GM18499 (cell line): ENCODE results near the gene SUPT6H.
"Not testable (repeated sequence)": the region's sequence is repeated elsewhere in the genome, so short reads cannot be mapped to it uniquely, and the experiment has no call there.

Source experiments
- ATAC-seq: cut with Tn5 transposase; IDR thresholded peaks from one replicate; pipeline ENCODE4 v1.9.1; 2021; ENCODE audit warnings: moderate number of reproducible peaks; ENCODE audit not compliant: insufficient read depth, unreplicated experiment

The SUPT6H gene

DNA sequence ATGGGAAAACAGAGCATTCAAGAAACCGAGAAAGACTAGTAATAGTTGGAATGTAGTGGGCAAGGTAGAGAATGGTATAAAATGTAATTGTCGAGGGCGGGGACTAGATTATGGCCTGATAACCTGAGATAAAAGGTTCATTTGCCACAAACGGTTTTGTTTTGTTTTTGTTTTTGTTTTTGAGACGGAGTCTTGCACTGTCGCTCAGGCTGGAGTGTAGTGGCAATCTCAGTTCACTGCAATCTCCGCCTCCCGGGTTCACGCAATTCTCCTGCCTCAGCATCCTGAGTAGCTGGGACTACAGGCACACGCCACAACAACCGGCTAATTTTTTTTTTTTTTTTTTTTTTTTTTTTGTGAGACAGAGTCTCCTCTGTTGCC is 67.9 kb downstream of the SUPT6H start:
- no peak for ATAC-seq

DNA sequence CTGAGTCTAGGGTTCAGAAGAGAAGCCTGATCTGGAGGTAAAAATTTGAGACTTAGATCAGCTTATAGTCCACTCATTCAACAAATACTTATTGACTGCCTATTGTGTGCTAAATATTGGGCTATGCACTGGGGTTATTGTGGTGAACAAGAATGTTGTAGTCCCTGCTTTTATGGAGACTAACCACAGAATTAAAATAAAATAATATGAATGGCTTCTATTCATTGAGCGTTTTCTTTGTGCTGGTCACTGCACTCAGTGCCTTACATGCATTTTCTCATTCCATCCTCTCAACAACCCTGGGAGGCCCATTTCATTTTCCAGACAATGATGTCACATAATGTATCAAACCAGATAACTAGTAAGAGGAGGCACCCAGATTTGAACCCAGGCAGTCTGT is 71.3 kb downstream of the SUPT6H start:
- ATAC-seq, result no peak

DNA sequence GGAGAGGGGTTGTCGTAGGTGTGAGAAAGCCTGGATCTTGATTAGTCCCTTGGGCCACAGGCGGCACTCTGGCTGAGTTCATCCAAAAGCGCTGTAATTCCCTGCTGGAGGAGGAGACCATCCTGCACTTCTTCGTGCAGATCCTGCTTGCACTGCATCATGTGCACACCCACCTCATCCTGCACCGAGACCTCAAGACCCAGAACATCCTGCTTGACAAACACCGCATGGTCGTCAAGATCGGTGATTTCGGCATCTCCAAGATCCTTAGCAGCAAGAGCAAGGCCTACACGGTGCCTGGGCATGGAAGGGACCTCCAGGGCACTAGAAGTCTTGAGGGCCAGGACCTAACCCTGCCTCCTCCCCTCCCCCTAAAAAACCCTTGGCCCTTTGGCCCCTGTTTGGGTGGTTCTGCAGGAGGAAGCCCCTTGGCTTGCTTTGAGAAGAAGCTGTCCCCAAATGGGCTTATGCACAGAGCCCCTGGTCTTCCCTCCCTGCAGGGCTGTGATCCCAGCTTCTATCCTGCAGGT is 72.8 kb downstream of the SUPT6H start:
- ATAC-seq, result no peak

DNA sequence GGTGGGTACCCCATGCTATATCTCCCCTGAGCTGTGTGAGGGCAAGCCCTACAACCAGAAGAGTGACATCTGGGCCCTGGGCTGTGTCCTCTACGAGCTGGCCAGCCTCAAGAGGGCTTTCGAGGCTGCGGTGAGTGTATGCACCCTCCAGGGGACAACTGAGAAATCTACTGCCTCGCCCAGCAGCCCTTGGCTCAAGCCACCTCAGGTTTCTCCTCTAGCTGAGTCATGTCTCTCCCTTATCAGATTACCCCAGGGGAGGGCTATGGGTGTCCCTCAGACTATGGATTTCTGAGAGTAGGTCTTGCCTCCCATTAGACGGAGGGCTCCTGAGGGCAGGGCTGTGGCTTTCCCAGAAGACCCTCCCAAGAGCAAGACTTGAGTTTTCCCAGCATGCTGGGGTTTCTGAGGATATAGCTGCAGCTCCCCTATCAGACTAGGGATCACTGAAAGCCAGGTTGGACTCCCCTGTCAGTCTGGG is 73.3 kb downstream of the SUPT6H start:
- ATAC-seq, result no peak

DNA sequence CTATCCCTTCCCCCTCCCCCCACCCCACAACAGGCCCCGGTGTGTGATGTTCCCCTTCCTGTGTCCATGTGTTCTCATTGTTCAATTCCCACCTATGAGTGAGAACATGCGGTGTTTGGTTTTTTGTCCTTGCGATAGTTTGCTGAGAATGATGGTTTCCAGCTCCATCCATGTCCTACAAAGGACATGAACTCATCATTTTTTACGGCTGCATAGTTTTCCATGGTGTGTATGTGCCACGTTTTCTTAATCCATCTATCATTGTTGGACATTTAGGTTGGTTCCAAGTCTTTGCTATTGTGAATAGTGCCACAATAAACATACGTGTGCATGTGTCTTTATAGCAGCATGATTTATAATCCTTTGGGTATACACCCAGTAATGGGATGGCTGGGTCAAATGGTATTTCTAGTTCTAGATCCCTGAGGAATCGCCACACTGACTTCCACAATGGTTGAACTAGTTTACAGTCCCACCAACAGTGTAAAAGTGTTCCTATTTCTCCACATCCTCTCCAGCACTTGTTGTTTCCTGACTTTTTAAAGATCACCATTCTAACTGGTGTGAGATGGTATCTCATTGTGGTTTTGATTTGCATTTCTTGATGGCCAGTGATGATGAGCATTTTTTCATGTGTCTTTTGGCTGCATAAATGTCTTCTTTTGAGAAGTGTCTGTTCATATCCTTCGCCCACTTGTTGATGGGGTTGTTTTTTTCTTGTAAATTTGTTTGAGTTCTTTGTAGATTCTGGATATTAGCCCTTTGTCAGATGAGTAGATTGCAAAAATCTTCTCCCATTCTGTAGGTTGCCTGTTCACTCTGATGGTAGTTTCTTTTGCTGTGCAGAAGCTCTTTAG is 74.1 kb downstream of the SUPT6H start:
- not testable (repeated sequence) for ATAC-seq

DNA sequence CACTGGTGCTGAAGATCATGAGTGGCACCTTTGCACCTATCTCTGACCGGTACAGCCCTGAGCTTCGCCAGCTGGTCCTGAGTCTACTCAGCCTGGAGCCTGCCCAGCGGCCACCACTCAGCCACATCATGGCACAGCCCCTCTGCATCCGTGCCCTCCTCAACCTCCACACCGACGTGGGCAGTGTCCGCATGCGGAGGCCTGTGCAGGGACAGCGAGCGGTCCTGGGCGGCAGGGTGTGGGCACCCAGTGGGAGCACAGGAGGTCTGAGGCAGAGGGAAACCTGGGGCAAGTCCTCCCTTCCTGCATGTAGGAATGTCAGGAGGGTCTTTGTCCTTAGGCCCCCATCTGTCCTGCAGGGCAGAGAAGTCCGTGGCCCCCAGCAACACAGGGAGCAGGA is 75.3 kb downstream of the SUPT6H start:
- ATAC-seq, result no peak

DNA sequence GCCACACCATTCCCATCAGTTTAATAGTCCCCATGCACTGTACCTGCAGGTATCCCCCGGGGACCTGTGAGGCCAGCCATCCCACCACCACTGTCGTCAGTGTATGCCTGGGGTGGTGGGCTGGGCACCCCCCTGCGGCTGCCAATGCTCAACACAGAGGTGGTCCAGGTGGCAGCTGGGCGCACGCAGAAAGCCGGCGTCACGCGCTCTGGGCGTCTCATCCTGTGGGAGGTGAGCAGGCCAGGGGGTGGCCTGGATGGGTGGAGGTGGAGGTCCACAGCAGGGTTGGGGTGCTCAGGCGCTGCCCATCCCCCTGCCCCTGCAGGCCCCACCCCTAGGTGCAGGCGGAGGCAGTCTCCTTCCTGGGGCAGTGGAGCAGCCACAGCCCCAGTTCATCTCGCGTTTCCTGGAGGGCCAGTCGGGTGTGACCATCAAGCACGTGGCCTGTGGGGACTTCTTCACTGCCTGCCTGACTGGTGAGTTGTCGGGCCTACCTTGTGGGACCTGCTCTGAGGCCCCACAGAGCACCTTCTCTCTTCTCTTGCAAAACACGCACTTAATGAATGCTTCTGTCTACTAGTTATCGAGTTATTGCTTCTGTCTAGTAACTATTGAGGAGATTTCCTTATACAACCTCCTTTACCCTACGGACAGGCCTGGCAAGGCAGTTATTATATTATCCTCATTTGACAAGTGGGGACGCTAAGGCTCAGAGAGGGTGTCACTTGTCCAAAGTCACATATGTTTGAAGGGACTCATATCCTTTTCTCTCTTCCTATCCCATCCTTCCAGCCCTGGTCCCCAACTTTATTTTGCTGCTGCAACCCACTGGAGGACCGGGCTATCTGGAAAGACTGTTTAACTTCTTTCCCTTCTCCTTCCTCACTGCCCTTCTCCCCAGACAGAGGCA is 76.0 kb downstream of the SUPT6H start:
- no peak for ATAC-seq

DNA sequence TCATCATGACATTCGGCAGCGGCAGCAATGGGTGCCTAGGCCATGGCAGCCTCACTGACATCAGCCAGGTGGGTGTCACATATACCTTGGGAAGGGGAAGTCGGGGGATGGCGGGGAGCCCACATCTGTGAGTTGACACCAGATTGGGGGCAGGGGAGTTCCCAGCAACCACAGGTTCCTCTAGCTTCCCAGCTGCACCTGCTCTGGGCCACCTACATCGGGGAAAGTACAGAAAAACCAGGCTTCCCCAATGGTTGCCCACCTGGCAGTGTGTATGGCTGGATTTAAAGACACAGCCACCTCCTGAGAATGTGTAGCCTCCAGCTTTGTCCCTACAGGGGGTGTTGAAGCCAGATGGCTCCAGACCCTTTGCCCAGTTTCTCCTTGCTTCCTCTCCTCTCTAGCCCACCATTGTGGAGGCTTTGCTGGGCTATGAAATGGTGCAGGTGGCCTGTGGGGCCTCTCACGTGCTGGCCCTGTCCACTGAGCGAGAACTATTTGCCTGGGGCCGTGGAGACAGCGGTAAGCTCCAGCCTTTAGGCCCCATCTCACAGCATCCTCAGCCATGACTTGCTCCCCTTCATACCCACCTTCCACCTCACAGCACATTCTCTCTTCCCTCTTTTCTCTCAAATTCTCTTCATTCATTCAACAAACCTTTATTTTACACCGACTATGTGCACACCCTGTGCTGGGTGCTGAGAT is 76.8 kb downstream of the SUPT6H start:
- ATAC-seq, result no peak

DNA sequence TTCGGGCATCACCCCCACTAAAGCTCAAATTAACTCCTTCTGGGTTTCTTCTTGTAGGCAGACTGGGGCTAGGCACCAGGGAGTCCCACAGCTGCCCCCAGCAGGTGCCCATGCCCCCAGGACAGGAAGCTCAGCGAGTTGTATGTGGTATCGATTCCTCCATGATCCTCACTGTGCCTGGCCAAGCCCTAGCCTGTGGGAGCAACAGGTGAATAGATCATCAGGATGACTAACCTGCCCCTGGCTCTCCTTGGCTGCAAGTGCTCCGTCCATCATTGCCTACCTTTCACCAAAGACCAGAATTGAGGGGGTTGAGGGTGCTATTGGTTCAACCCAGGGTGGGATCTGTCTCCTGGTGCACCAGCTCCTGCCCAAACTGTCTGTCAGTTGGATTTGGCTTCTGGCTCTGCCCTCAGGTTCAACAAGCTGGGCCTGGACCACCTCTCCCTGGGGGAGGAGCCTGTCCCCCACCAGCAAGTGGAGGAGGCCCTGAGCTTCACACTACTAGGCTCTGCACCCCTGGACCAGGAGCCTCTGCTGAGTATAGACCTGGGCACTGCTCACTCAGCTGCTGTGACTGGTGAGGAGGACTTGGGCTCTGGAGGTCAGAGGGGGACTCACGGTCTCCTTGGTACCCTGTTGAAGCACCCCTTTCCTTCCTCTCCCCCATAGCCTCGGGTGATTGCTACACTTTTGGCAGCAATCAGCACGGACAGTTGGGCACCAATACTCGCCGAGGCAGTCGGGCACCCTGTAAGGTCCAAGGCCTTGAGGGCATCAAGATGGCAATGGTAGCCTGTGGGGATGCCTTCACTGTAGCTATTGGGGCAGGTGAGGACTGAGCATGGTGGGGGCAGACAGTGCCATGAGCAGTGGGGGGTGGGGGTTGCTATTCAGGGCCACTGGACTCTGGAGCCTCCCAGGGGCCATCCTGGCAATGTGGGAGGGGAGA is 78.7 kb downstream of the SUPT6H start:
- ATAC-seq, result no peak

DNA sequence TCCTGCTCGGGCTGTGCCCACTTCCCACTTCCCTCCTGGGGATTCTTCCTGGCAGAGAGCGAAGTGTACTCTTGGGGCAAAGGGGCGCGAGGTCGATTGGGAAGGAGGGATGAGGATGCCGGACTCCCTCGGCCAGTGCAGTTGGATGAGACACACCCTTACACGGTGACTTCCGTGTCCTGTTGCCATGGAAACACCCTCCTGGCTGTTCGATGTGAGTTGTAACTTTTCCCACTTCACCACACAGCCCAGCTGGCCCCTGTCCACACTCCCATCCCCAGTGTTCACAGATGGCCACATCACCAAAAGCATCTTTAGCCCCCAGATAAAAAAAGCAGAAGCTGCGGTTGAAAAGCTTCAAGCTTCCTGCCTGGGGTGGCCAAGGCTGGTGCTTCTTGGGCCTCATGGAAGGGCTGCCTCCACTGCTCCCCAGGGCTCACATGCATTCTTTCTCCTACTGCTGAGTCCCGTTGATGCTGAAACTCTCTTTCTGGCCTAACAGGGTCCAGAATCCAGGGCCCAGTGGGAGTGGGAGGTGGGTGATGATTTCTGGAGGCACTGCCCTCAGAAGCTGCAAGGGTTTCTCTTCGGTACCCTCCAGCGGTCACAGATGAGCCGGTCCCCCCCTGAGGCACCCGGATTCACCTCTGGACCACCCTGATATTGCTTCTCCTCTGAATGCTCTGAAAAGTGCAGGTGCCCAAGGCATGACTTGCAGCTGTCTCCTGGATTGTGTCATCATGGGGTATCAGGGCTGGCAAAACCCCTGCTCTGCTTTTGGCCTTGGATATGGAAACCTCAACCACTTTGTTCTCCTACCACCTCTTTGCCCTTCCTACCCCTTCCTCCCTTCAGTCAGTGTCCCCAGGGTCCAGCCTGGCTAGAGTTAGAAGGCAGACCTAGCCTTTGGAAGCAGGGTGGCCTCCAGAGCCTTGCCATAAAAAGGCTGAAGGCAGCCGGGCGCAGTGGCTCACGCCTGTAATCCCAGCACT is 79.6 kb downstream of the SUPT6H start:
- ATAC-seq, result no peak

DNA sequence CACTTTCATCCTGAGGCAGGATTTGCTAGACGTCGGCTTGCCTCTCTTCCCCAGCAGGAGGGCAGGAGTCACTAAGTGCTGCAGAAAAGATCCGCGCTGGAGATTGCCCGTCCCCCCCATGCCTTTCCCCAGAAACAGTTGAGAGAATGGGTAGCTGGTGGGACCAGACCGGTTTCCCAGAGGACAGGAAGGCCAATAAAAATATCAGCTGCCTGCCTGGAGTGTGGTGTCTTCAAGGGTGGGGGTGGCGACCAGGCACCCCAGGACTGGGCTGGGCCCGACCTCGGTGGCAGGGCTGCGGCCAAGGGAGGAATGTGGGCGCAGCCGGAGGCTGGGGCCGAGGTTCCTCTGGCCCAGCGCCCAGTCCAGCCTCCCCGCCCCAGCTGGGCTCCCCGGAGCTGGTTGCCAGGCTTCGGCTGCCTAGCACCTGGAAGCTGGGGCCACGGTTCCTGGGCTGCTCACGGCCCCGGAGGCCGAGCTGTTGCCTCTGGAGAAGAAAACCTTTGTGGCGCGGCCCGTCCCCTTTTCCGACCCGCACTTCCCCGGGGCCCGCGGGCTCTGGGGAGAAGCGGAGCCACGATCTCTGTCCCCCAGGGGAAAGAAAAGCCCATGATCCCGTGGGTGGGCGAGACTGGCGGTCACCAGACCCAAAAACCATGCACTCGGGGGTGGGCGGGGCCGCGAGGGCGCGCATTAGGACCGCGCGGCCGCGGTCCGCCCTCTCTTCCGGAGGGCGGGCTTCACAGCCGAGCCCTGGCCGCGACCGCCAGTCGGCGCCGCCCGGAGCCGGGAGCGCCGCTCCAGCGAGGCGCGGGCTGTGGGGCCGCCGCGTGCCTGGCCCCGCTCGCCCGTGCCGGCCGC is 81.5 kb downstream of the SUPT6H start, which contains the start of gene TRAF4:
TRAF4 (plus strand) TSS at position 769 of the 861 bp plus-strand sequence. CDS start 102 bp downstream, outside the sequence.
- no peak for ATAC-seq

DNA sequence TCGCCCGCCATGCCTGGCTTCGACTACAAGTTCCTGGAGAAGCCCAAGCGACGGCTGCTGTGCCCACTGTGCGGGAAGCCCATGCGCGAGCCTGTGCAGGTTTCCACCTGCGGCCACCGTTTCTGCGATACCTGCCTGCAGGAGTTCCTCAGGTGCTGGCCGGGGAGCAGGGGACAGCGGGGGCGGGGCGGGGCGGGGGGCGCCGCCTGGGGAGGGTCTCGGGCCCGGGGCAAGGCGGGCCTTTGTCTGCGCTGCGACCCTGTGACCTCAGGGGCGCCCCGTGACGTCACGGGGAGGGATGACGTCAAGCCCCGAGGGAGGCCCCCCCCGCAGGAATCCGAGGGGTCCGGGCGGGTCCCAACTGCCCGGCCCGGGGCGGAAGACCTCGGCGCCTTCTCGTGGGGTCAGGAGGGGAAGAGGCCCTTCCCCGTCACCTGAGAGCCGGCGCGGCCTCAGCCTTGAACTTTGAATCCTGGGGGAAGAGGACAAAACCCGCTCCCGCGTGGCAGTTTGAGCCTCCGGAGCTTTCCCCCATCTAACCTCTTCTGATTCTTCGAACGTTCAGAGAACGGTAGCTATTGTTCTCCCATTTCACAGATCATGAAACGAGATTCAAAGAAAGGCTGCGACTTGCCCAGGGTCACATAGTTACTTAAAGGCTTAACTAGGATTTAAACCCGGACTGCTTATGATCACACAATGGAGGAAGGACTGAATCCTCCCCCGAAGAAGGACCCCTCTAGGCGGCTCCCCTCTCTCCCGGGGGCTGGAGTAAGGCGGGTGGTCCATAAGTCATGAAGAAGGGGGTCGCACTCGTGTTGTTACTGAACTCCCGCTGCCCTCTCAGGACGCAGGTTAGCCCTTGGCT is 82.3 kb downstream of the SUPT6H start:
- ATAC-seq, result no peak

DNA sequence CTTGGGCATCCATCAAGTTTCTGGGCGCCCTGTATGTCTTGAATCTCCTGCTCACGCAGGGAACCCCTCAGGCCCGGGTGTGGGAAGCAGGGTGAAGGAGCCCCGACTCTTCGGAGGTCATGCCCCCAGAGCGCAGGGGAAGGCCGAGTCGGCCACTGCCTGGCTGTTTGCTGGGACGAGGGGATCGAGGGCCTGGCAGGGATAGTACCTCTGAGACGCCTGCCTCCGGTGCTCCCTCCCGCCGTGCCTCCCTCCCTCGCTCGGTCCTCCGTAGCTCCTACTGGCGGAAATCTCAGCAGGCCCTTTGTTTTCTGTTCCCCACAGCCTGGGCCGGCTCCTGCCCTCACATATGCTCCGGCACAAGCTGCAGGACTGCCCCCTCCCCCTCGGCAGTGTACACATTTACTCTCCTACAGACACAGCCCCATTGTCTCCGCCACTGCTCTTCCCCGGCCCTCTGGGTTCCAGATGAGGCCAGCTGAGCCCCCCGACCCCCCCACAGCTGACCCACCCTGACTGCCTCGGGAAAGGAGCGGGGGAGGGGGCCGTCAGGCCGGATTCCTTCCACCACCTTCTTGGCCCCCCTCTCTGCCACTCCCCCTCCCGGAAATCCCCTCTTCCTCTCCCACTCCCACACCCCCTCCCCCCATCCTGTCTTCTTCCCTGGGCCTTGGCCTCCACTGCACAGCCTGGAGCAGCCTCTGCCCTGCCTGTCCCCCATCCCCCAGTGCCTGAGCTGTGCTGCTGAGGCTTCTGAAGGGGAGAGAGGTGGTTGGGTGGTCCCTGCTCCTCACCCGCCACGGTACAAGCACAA is 83.2 kb downstream of the SUPT6H start:
- no peak for ATAC-seq

DNA sequence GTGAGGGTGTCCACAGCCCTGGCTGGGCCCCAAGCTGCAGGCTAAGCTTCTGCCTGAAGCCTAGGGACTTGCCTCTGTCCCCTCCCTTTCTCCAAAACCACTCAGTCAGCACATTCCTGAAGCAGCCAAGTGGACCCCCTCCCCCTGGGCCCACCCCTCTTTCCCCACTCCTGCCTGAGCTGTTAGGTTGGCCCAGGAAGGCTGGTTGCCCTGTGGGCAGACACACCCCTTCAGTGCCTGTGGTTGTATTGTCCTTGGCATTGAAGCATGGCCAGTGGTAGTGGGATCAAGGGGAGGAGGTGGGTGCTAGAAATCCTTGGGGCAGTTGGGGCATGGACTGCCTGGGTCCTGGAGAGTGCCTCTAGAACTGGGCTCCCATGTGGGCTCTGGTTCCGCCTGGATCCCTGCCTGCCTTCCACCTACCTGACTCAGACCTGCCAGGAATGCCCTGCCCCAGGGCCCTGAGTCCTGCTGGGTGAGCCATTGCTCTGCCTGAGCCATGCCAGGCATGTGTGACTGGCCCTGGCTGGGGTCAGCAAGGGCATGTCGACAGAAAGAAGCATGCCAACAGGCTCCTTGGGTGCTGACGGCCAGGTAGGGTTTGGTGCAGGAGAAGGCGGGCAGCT is 83.9 kb downstream of the SUPT6H start:
- ATAC-seq, result no peak

DNA sequence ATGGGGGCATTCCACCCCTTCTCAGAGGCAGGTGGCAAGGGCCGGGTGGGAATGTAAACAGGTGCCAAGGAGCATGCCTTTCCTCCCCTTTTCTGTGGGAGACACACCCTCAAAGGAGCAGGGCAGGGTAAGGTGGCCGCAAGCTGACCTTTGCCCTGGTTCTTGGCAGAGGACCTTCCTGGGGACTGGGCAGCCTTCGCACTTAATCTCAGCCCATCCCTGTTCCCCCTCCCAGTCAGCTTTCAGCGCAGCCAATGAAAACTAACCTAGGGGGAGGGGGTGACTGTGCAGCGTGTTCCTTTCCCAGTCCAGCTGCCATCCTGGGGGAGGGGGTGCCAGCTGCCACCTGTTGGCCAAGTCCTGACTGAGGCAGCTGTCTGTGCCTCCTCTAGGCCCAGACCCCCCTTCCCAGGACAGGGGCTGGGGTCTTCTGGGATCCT is 84.6 kb downstream of the SUPT6H start:
- ATAC-seq, result no peak
